HG02678 (cell line): Measurements from ENCODE around the gene GSK3A.
A peak's percentile ranks its signal among the peaks of the same experiment; 100 is the strongest.

ENCODE experiments used
- ATAC-seq: cut with Tn5 transposase; IDR thresholded peaks from one replicate; pipeline ENCODE4 v1.9.1; 2021; ENCODE audit warnings: mild to moderate bottlenecking, moderate library complexity; ENCODE audit not compliant: unreplicated experiment

The GSK3A gene

DNA sequence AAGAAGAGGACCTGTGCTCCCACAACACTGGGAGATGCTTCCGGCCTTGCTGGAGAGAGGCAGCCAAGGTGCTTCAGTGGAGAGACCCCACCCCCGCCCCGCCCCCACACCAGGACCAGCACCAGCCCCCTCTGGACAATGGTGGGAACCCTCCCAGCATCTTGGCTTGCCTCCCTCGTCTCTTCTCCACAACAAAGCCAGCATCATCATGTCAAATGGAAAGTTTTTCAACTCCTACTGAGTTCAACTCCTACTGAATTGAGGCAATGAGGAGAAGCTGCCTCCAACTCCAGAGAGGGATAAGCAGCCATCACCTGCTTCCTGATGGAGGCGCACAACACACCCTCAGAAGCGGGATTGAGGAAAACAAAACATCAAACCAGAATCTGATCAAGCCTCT is 37.7 kb downstream of the GSK3A start:
- no peak for ATAC-seq

DNA sequence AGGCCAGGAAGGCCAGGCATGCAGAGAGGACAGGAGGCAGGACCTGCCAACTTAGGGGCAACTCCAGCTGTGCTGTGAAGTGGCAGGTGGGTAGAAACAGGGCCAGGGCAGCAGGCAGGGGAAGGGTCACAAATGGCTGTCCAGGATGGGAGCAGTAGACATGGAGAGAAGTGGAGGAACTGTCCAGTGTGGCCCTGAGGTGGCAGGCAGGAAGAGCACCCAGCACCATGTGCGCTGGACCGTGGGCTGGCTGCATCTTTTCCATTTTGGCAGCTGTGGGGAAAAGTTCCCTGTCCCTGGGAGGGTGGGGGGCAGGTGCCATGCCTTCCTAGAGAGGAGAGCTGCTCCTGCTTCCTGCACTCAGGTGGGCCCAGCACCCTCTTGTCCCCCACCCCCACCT is 38.7 kb downstream of the GSK3A start:
- no peak for ATAC-seq

DNA sequence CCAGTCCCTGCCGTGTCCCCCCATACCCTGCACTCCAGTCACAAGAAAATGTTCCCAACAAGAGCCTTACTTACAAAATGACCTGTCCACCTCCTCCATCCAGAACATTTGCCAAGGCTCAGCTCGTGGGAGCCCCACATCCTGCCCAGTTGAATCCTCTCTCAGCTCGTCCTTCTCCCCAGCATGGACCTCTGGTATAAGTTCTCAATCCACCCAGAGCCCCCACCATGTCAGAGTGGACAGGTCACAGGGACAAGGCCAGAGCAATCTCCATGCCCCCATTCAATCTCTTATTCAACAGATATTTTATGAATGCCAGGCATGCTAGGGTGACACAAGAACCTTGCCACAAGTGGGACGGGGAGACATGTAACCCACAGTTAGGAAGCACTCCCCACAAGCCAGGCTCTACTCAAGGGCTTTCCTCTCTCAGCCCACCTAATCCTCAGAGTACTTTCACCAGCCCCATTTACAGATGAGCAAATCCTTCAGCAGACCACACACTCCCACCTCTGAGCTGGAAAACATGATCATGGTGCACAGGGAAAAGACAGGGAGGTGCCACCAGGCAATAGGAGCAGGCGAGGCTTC is 40.0 kb downstream of the GSK3A start:
- no peak for ATAC-seq

DNA sequence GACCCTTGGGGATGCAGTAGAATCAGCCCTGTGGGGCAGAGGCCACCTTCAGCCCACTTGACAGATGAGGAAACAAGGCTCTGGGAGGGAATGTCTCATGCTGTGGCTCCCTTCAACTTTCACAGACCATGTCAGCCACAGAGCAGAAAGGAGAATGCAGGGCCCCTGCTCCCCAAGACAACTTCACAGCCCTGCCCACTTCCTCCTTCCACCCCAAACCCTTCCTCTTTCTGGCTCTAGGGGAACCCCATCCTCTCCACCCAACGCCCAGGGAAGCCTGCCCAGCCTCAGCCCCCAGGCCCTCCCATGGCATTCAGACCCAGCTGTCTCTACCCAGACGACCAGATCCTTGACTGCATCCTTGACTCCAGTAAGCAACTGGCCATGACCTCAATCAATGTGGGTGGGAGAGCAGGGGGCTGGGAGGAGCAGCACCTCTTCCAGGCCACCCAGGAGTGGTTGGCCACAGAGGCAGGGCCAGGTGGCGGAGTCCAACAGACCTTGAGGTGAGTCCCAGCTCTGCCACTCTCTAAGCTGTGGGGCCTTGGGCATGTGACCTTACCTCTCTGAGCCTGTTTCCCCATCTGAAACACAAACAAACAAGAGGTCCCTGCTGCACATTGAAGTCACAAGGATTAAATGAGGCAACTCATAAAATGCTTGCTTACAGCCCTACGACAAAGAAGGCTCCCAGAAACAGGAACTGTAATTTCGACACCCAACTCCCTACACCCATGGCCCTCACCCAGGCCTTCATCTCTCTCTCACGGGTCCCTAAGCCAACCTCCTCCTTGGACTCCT is 40.7 kb downstream of the GSK3A start:
- ATAC-seq = peak; percentile 44

- ATAC-seq = no peak
Observed at GRCh38 chr19:42200116-42200715, 42.2 kb downstream of the GSK3A start.

GRCh38 chr19:42199440-42200115 is 42.8 kb downstream of the GSK3A start:
- ATAC-seq = peak; percentile 46

- peak; percentile 49 for ATAC-seq
Observed at GRCh38 chr19:42198676-42199439, 43.5 kb downstream of the GSK3A start.

- ATAC-seq = no peak
Observed at GRCh38 chr19:42197375-42197817, 45.0 kb downstream of the GSK3A start.

- ATAC-seq = no peak
Observed at GRCh38 chr19:42196011-42197001, 46.1 kb downstream of the GSK3A start.

DNA sequence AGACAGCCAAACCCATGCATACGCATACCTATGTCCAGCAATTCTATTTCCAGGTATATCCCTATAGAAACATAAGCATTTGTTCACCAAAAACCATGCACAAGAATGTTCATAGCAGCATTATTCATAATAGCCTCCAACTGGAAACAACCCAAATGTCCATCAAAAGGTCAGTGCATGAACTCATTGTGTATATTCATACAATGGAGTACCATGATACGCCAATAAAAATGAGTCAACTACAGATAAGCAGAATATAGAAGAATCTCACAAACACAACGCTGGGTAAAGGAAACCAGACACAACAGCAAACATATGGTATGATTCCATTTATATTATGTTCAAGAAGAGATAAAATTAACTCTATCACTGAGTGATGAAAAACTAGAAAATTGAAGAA is 48.7 kb downstream of the GSK3A start:
- ATAC-seq = no peak

DNA sequence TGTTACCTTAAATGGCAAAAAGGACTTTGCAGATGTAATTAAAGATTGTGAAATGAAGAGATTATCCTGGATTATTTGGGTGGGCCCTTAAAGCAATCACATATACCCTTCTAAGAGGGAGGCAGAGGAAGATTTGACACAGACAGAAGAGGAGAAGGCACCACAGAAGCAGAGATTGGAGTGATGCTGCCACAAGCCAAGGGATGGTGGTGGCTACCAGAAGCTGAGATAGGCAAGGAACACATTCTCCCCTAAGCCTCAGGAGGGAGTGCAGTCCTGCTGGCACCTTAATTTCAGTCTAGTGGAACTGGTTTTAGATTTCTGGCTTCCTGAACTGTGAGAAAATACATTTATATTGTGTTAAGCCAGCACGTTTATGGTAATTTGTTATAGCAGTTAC is 49.1 kb downstream of the GSK3A start:
- ATAC-seq = no peak

GRCh38 chr19:42191855-42192254 is 50.5 kb downstream of the GSK3A start:
- ATAC-seq = no peak

DNA sequence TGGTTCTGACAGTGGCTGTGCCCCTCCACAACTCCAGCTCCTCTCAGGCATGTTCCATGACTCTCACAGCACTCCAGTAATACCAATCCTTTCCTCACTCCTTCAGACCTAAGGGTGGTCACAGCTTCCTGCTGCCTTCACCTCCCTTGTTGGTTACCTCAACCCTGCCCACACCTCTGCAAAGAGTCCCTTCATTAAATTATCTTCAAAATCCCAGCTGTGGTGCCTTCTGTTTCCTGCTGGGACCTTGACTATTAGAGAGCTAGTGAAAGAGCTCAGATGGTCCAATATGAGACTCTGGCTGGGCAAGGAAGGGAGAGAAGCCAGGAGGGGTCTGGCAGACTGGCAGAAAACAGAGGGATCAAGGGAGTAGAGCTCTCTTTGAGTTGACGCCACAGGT is 51.1 kb downstream of the GSK3A start:
- no peak for ATAC-seq

DNA sequence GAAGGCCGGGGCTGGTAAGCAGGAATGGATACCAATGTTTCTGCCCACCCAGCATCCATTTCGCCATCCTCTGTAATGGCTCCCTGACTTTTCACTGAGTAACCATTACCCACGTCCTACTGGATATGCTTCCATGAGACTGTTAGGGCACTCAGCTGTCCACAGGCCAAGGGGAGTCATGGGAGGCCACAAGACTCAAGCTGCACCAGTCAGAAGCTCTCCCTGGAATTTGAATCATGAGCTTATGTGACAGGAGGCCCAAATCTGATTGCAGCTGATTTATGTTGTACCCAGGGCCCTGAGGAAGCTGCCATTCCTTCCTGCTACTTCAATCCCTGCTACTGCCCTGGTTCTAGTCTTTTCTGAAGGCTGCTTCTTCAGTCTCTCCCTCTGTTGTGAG is 53.3 kb downstream of the GSK3A start:
- ATAC-seq = no peak

- ATAC-seq = no peak
Observed at GRCh38 chr19:42188665-42189064, 53.7 kb downstream of the GSK3A start.

DNA sequence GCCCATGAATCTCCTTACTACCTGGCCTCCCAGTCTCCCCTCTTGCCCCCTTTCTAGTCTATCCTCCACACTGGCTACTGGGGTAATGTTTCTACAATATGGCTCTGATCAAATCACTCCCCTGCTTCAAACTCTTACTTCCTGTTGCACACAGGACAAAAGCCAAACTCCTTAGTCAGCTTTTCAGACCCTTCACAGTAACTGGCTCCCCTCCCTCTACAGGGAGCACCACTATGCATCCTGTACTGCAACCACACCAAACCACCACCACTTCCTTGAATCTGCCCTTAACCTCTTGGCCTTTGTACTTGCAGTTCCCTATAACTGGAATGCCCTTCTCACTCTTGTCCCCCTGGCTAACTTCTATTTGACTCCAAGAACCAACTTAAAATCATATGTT is 57.1 kb downstream of the GSK3A start:
- ATAC-seq = no peak

- no peak for ATAC-seq
Observed at GRCh38 chr19:42184401-42184861, 58.0 kb downstream of the GSK3A start.
